Stimulated activated CD4-positive, alpha-beta T cell treated with anti-CD3 and anti-CD28 coated beads, Interleukin-15, amount 100 ng/mL, for 48 hours (primary cell): ENCODE results near the gene LGI4.
A peak's percentile ranks its signal among the peaks of the same experiment; 100 is the strongest.
"Not testable (repeated sequence)": the region's sequence is repeated elsewhere in the genome, so short reads cannot be mapped to it uniquely, and the experiment has no call there.

Experiments used
- DNase-seq, 2 donors: peaks; one replicate each; pipeline ENCODE4 v3.0.0-alpha.2; 2020; ENCODE audit warnings: low read depth in 2 of 2

The LGI4 gene

GRCh38 chr19:35105411-35106290 is 29.2 kb downstream of the LGI4 start:
- no peak for DNase-seq

GRCh38 chr19:35105047-35105410 is 29.8 kb downstream of the LGI4 start:
- no peak for DNase-seq

- DNase-seq, result no peak
These were observed 30.5 kb downstream of the LGI4 start for GRCh38 chr19:35104361-35104760.

GRCh38 chr19:35103614-35104013 is 31.2 kb downstream of the LGI4 start:
- DNase-seq, result not testable (repeated sequence)

- not testable (repeated sequence) for DNase-seq
These were observed 32.9 kb downstream of the LGI4 start for GRCh38 chr19:35101949-35102348.

GRCh38 chr19:35100588-35101533 is 34.0 kb downstream of the LGI4 start:
- no peak for DNase-seq

GRCh38 chr19:35099897-35100275 is 35.0 kb downstream of the LGI4 start:
- no peak for DNase-seq

GRCh38 chr19:35099155-35099896 is 35.5 kb downstream of the LGI4 start:
- no peak for DNase-seq

GRCh38 chr19:35098413-35099049 is 36.3 kb downstream of the LGI4 start:
- no peak for DNase-seq

GRCh38 chr19:35095667-35096368 is 39.0 kb downstream of the LGI4 start:
- DNase-seq, result no peak

GRCh38 chr19:35094656-35095055 is 40.2 kb downstream of the LGI4 start:
- no peak for DNase-seq

- no peak for DNase-seq
These were observed 40.8 kb downstream of the LGI4 start for GRCh38 chr19:35093941-35094647.

GRCh38 chr19:35093430-35093829 is 41.4 kb downstream of the LGI4 start:
- DNase-seq, result no peak

- peak in 1 of 2 donors; percentile 42 for DNase-seq
These were observed 44.2 kb downstream of the LGI4 start for GRCh38 chr19:35090506-35091214.

GRCh38 chr19:35090160-35090505 is 44.7 kb downstream of the LGI4 start:
- DNase-seq, result no peak

GRCh38 chr19:35089554-35089953 is 45.3 kb downstream of the LGI4 start:
- DNase-seq, result no peak

GRCh38 chr19:35088131-35088913 is 46.5 kb downstream of the LGI4 start:
- no peak for DNase-seq

GRCh38 chr19:35087393-35087792 is 47.5 kb downstream of the LGI4 start:
- DNase-seq, result no peak

- DNase-seq, result no peak
These were observed 48.4 kb downstream of the LGI4 start for GRCh38 chr19:35086455-35086854.
